Left lung (tissue), 10 donors: Measurements from ENCODE around the gene TRAF3IP3. TPM values are rescaled to one million over a fixed set of nuclear protein-coding genes. Genes with fewer than 3 reads are reported as not detected.

Experiments
- ATAC-seq: fragments of 200-7000 bp; cut with Tn5 transposase; one replicate; pipeline ENCODE4 v1.9.1; 2020; ENCODE audit warnings: moderate library complexity
- DNase-seq, 4 donors: peaks; one replicate each; pipeline ENCODE4 v3.0.0-alpha.2; 2013 to 2020
- H3K27ac ChIP-seq, 2 donors: fragments of 200-600 bp; sonication (generic) in 1 of 2; one replicate each; pipeline versions ENCODE4 v1.5.0 to v1.8.0; 2020 to 2021
- H3K27me3 ChIP-seq, 2 donors: fragments of 200-600 bp; sonication (generic) in 1 of 2; one replicate each; pipeline versions ENCODE4 v1.5.0 to v1.8.0; 2020 to 2021
- H3K36me3 ChIP-seq, 2 donors: fragments of 200-600 bp; sonication (generic) in 1 of 2; one replicate each; pipeline versions ENCODE4 v1.5.0 to v1.8.0; 2020 to 2021
- H3K4me1 ChIP-seq, 2 donors: fragments of 200-600 bp; one replicate each; pipeline ENCODE4 v1.8.0; 2021
- H3K4me3 ChIP-seq, 2 donors: fragments of 200-600 bp; sonication (generic) in 1 of 2; one replicate each; pipeline versions ENCODE4 v1.5.0 to v1.8.0; 2020 to 2021; ENCODE audit warnings: mild to moderate bottlenecking in 1 of 2
- H3K9me3 ChIP-seq, 2 donors: fragments of 200-600 bp; sonication (generic) in 1 of 2; one replicate each; pipeline versions ENCODE4 v1.5.0 to v1.8.0; 2020 to 2021
- intact Hi-C, 2 donors: fragments of 100-400 bp; cut with DNase I; formaldehyde crosslinking; loops; one replicate each; pipeline versions ENCODE4 v1.11.2 to v1.14.2; 2022
- polyA plus RNA-seq, 6 donors: library from polyadenylated mRNA; unstranded; fragments of 120-200 nt; gene quantifications; one replicate each; pipeline ENCODE4 v1.2.1, GENCODE V29; 2013; ENCODE audit not compliant: insufficient read length in 6 of 6
- total RNA-seq, 2 donors: library from RNA; stranded (reverse); fragmentation: NEBNext Ultra II Directional; extraction: Animal tissue kit (Norgen Biotek cat#: 25700); gene quantifications; one replicate each; pipeline ENCODE4 v1.2.1, GENCODE V29; 2021
- TF ChIP-seq, protein P1 (sequence below), 2 donors: fragments of 200-600 bp; sonication (generic) in 1 of 2; IDR thresholded peaks; one replicate each; pipeline versions ENCODE4 v1.5.0 to v1.8.0; 2021; ENCODE audit warnings: antibody characterized with exemption in 2 of 2
- donor health status: DM: no; HTN: yes; CAD: no.
- donor health status: DM: no; HTN: no; CAD: no.

The TRAF3IP3 gene
- total and polyA plus RNA-seq, 8 donors = 2.2 to 13.5 (median 3.1) TPM

DNA sequence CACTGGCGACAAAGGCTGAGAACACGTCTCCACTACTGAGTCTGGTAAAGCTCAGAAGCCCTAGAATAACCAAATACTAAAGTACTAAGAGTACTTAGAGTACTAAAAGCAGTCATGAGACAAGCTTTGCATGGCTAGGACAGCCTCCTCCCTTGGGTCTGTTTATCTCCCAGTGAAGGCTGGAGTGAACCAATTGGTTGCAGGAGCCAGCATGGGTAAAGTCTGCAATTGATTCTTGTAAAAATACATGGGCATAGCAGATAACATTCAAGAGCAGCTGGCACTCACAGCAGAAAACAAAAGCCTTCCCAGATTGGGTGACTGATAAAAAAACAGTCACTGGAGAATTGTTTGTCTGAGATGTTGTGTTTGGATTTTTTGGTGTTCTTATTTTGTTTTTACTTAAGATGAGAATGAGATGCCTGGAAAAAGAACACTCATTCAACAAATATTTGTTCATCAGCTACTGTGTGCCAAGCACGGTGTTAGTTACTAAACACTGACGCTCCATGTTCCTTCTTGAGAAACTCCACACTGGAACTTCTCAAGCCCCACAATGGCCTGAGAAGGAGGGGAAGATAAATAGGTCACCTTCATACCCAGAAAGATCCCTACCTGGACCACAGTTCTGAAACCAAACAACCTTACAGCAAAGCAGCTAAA lies 46.4 kb downstream of the TRAF3IP3 start:
- DNase-seq (no peak), ATAC-seq (no peak)
- intact Hi-C loops = no loop called here
- no peaks in the 10 kb centered on the region for H3K9me3 ChIP-seq
- H3K4me1 ChIP-seq = peaks cover 0 to 10% of the 10 kb centered on the region in 2 donors
- no peak overlapping the region for H3K27ac ChIP-seq
- H3K4me3 ChIP-seq = no peak overlapping the region
- H3K27me3 ChIP-seq = peaks cover 0 to 18% of the 10 kb centered on the region in 2 donors
- TF ChIP-seq, protein P1, sequence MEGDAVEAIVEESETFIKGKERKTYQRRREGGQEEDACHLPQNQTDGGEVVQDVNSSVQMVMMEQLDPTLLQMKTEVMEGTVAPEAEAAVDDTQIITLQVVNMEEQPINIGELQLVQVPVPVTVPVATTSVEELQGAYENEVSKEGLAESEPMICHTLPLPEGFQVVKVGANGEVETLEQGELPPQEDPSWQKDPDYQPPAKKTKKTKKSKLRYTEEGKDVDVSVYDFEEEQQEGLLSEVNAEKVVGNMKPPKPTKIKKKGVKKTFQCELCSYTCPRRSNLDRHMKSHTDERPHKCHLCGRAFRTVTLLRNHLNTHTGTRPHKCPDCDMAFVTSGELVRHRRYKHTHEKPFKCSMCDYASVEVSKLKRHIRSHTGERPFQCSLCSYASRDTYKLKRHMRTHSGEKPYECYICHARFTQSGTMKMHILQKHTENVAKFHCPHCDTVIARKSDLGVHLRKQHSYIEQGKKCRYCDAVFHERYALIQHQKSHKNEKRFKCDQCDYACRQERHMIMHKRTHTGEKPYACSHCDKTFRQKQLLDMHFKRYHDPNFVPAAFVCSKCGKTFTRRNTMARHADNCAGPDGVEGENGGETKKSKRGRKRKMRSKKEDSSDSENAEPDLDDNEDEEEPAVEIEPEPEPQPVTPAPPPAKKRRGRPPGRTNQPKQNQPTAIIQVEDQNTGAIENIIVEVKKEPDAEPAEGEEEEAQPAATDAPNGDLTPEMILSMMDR (IDR thresholded peaks at IDR 0.05) = no peak
- no peaks in the 10 kb centered on the region for H3K36me3 ChIP-seq

DNA sequence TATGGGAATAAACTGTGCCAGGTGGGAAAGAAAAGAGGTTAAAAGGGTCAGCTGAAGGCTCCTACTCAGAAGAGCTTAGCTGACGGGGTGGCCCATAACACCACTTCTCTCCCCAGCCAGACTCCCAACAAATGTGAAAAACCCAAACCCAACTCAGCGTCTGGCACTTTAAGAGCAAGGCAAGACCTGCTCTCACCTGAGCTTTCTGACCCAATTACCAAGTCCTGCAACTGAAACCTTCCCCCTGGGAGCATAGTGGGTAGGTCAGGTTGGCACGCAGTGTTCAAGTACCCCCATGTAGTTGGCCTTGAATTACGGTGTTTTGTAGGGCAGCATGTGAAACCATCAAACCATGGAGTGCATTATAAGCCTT lies 46.9 kb downstream of the TRAF3IP3 start:
- Histone ChIP-seq H3K4me1 (peaks cover 0 to 10% of the 10 kb centered on the region in 2 donors), H3K36me3 (no peaks in the 10 kb centered on the region), H3K9me3 (no peaks in the 10 kb centered on the region), H3K4me3 (no peak overlapping the region), H3K27me3 (peaks cover 0 to 18% of the 10 kb centered on the region in 2 donors), H3K27ac (no peak overlapping the region)
- no peak for DNase-seq
- intact Hi-C loops = no loop called here
- no peak for ATAC-seq
- TF ChIP-seq, protein P1 (IDR thresholded peaks at IDR 0.05) = no peak

DNA sequence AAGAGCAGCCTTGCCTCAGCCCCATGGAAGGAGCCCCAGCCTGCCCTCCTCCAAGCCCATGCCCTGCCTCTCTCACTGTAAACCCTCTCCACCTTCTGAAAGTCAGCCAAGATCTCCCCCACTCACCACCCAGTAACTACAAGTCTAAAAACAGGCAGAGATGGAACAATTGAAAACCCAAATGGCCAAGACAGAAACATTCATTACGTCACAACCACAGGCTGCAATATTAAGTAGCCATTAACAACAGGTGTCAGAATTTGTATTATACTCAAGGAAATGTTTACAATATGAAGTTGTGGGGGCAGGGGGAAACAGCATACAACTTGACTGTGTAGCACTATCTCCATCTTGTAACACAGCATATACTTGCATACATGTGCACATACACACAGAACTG lies 47.7 kb downstream of the TRAF3IP3 start:
- Histone ChIP-seq H3K4me1 (peaks cover 0 to 14% of the 10 kb centered on the region in 2 donors), H3K9me3 (no peaks in the 10 kb centered on the region), H3K27ac (no peak overlapping the region), H3K4me3 (no peak overlapping the region), H3K27me3 (peaks cover 0 to 18% of the 10 kb centered on the region in 2 donors), H3K36me3 (no peaks in the 10 kb centered on the region)
- DNase-seq (no peak), ATAC-seq (no peak)
- TF ChIP-seq, protein P1 (IDR thresholded peaks at IDR 0.05) = no peak
- intact Hi-C loops = no loop called here

DNA sequence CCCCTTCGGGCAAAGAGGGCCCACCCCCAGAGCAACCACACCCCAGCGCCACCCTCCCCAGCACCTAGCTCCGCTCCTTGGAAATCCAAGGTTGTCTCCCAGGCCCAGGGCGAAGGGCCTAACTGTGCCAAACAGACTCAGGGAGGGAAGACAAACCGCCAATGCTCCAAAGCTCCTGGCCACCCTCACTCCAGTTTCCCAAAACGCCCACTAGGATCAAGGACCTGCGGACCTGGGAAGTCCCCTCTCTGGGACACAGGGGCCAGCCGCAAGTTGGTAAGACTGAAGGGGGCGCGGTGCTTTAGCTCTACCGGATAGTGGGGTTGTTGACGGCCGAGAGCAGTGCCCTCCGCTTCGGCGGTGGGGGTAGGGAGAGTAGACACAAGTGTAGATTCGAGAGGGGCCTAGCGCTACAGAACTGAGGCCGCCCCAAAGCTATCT lies 49.5 kb downstream of the TRAF3IP3 start:
- no peaks in the 10 kb centered on the region for H3K36me3 ChIP-seq
- DNase-seq = peak in 1 of 4 donors; percentile 47
- no peaks in the 10 kb centered on the region for H3K9me3 ChIP-seq
- H3K27ac ChIP-seq = peak overlapping the region; percentile 17 to 61
- H3K27me3 ChIP-seq = peaks cover 0 to 18% of the 10 kb centered on the region in 2 donors
- intact Hi-C loops = no loop called here
- ATAC-seq = peak; percentile 48
- TF ChIP-seq, protein P1 (IDR thresholded peaks at IDR 0.05) = no peak
- peaks cover 0 to 14% of the 10 kb centered on the region in 2 donors for H3K4me1 ChIP-seq
- peak overlapping the region; percentile 38 to 44 for H3K4me3 ChIP-seq

DNA sequence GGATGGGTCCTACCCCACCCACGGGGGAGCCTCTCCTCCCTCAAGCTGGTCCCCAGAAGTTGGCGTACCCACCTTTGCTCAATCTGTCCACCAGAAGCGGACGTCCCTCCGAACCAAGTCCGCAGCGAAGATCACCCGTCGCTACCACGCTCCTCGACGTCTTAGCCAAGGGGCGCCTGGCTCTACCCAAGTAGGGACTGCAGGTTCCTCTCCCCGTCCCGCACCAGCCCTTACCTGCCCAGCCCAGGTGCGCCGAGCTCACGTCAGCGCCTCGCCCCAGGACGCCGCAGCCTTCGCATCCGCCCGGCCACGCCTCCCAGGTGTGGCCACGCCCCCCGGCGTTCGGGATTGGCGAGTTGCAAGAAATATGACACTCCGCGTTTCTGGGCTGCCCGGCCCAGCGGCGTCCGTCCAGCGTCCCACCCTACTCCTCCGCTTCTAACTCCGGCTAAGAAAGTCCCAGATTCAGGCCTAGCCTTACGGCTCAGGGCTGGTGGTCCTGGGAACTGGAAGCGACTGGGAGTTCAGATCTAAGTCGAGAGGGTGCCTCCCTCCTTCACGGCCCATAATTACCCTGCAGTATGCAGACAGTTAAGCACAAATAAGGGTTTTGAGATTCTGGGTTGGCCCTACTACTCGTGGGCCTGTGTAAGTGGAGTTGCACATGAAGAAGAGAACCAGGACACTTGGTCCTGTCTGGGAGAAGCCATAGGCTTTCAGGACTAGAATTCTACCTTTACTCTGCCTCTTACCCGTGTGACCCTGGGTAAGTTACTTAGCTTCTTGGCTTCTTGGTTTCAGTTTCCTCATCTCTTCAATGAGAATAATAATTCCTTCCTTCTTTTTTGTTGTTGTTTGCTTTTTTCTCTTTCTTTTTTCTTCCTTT lies 50.3 kb downstream of the TRAF3IP3 start, which contains the start of gene IRF6:
IRF6 (minus strand) TSS at position 268 of the 886 bp plus-strand sequence. CDS start 4,729 bp downstream, outside the sequence.
- no peaks in the 10 kb centered on the region for H3K36me3 ChIP-seq
- peaks cover 0 to 14% of the 10 kb centered on the region in 2 donors for H3K4me1 ChIP-seq
- peak; percentile 96 for ATAC-seq
- H3K4me3 ChIP-seq = peak within 1 kb of the TSS; percentile 38 to 44
- intact Hi-C loops = no loop called here
- H3K27me3 ChIP-seq = peaks cover 0 to 13% of the 10 kb centered on the region in 2 donors
- TF ChIP-seq, protein P1 (IDR thresholded peaks at IDR 0.05) = no peak
- DNase-seq = peak; percentile 80 to 96 (median 92)
- H3K27ac ChIP-seq = peak within 1 kb of the TSS; percentile 61 to 83
- no peaks in the 10 kb centered on the region for H3K9me3 ChIP-seq
